PC-9 (cell line): Measurements from ENCODE around the gene GAL3ST1. TPM values are rescaled to one million over a fixed set of nuclear protein-coding genes. Genes with fewer than 3 reads are reported as not detected.

Experiments used
- BruUV-seq: library from RNA; stranded (reverse); fragments of 400-500 nt; replicated peaks from 2 replicates; lab custom pipeline; 2021; lab: Mats Ljungman, UMichigan
- CTCF ChIA-PET: fragments of 300-600 bp; sonication (Branson Sonifier 250); formaldehyde crosslinking; loops from one replicate; lab custom pipeline; 2022; ENCODE audit warnings: antibody characterized with exemption; lab: Charles Lee
- POLR2A ChIA-PET: fragments of 300-600 bp; sonication (Branson Sonifier 250); formaldehyde crosslinking; loops from one replicate; lab custom pipeline; 2022; ENCODE audit warnings: antibody characterized with exemption; ENCODE audit not compliant: unreplicated experiment; lab: Charles Lee
- DNase-seq, 2 experiments: peaks; one replicate each; pipeline versions ENCODE4 v3.0.0 to v3.0.0-alpha.2; 2015 to 2022; ENCODE audit warnings: mixed read lengths in 1 of 2
- H2AFZ ChIP-seq: fragments of 200-600 bp; sonication (generic); 2 replicates; pipeline ENCODE4 v1.8.1; 2017; ENCODE audit warnings: antibody characterized with exemption
- H3F3A ChIP-seq: fragments of 200-600 bp; sonication (generic); 2 replicates; pipeline ENCODE4 v1.8.1; 2017; ENCODE audit warnings: antibody characterized with exemption, mild to moderate bottlenecking, low read depth; ENCODE audit not compliant: insufficient read depth
- H3K27ac ChIP-seq: fragments of 200-600 bp; sonication (generic); 2 replicates; pipeline ENCODE4 v1.6.1; 2016; ENCODE audit warnings: mixed run types
- H3K27me3 ChIP-seq: fragments of 200-600 bp; sonication (generic); 2 replicates; pipeline ENCODE4 v1.6.1; 2016; ENCODE audit warnings: low read depth, mixed run types; ENCODE audit not compliant: insufficient read depth
- H3K36me3 ChIP-seq: fragments of 200-600 bp; sonication (generic); 2 replicates; pipeline ENCODE4 v1.6.1; 2016; ENCODE audit warnings: low read depth, mixed run types
- H3K4me1 ChIP-seq: fragments of 200-600 bp; sonication (generic); replicated peaks from 2 replicates; pipeline ENCODE4 v1.6.1; 2016; ENCODE audit warnings: mixed run types; ENCODE audit not compliant: insufficient read depth
- H3K4me2 ChIP-seq: fragments of 200-600 bp; sonication (generic); 2 replicates; pipeline ENCODE4 v1.6.1; 2017; ENCODE audit warnings: mixed run types
- H3K4me3 ChIP-seq: fragments of 200-600 bp; sonication (generic); 2 replicates; pipeline ENCODE4 v1.6.1; 2016; ENCODE audit warnings: mixed run types
- H3K79me2 ChIP-seq: fragments of 200-600 bp; sonication (generic); 2 replicates; pipeline ENCODE4 v1.6.1; 2017; ENCODE audit warnings: low read depth, mixed run types
- H3K9me2 ChIP-seq: fragments of 200-600 bp; sonication (generic); 2 replicates; pipeline ENCODE4 v1.8.1; 2017; ENCODE audit warnings: mild to moderate bottlenecking; ENCODE audit not compliant: insufficient read depth
- H3K9me3 ChIP-seq: fragments of 200-600 bp; sonication (generic); 2 replicates; pipeline ENCODE4 v1.8.1; 2016; ENCODE audit warnings: low read depth; ENCODE audit not compliant: insufficient read depth
- H4K20me1 ChIP-seq: fragments of 200-600 bp; sonication (generic); 2 replicates; pipeline ENCODE4 v1.8.1; 2017; ENCODE audit not compliant: insufficient read depth
- EZH2 ChIP-seq: fragments of 200-600 bp; sonication (generic); IDR thresholded peaks from 2 replicates; pipeline ENCODE4 v1.8.0; 2017; ENCODE audit warnings: antibody characterized with exemption, low read depth
- intact Hi-C: fragments of 100-400 bp; cut with micrococcal nuclease; formaldehyde crosslinking; loops from one replicate; pipeline ENCODE4 v1.10.0; 2022; ENCODE audit not compliant: unreplicated experiment
- total RNA-seq: library from RNA; stranded (reverse); gene quantifications from 2 replicates; pipeline ENCODE4 v1.2.3, GENCODE V29; 2021
- TF ChIP-seq, protein P1 (sequence below): fragments of 200-600 bp; sonication (generic); conservative IDR thresholded peaks from 2 replicates; pipeline ENCODE4 v1.6.1; 2017; ENCODE audit warnings: mixed run types, antibody characterized with exemption, mild to moderate bottlenecking, moderate library complexity

GAL3ST1 gene
- total RNA-seq, 1 experiment from 2014 or later: 0.52 TPM

DNA sequence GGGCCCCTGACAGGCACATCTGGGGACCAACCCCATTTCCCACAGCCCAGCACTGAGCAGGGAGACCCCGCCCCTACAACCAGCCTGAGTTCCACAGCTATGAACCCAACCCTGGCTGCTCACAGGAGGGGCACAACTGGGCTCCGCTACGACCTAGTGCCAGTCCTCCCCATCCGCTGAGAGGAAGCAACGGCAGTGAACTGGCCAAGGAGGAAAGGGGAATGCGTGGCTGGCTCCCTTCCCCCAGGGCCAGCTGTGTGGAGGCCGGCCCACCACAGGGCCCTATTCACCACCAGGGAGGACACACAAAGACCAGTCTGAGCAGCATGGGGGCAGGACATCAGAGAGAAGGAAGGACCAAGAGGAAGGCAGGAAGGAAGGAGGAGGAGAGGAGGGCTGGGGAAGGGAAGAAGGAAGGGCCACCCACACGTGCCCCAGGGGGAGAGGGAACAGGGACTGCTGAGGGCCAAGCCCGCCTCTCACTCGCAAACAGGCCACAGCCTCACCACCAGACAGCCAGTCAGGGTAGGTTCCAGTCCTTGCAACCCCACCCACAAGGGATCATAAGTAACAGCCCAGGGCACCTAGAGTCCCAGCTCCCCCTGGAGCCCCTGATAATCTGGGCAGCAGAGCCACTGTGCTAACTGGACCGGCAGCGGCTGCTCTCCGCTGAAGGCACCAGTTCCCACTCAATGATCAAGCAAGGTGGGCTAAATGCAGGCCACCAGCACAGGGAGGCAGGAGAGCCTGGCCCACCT lies 8.5 kb upstream of the GAL3ST1 start:
- no peak overlapping the region for H2AFZ ChIP-seq
- TF ChIP-seq EZH2: no peak
- TF ChIP-seq, protein P1, sequence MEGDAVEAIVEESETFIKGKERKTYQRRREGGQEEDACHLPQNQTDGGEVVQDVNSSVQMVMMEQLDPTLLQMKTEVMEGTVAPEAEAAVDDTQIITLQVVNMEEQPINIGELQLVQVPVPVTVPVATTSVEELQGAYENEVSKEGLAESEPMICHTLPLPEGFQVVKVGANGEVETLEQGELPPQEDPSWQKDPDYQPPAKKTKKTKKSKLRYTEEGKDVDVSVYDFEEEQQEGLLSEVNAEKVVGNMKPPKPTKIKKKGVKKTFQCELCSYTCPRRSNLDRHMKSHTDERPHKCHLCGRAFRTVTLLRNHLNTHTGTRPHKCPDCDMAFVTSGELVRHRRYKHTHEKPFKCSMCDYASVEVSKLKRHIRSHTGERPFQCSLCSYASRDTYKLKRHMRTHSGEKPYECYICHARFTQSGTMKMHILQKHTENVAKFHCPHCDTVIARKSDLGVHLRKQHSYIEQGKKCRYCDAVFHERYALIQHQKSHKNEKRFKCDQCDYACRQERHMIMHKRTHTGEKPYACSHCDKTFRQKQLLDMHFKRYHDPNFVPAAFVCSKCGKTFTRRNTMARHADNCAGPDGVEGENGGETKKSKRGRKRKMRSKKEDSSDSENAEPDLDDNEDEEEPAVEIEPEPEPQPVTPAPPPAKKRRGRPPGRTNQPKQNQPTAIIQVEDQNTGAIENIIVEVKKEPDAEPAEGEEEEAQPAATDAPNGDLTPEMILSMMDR: no peak
- no peak overlapping the region for H3K4me2 ChIP-seq
- no peaks in the 10 kb centered on the region for H3K9me3 ChIP-seq
- no peaks in the 10 kb centered on the region for H3K9me2 ChIP-seq
- H3F3A ChIP-seq: peaks cover 7% of the 10 kb centered on the region; the same call in 1 of the 2 replicates
- H3K79me2 ChIP-seq: no peaks in the 10 kb centered on the region; the same call in 1 of the 2 replicates
- no peak overlapping the region for H3K27ac ChIP-seq
- peaks cover 28% of the 10 kb centered on the region; the same call in 1 of the 2 replicates for H4K20me1 ChIP-seq
- ChIA-PET CTCF (no interaction called here), POLR2A (no interaction called here)
- intact Hi-C loops: no loop called here
- BruUV-seq: no TSS peak
- H3K4me1 ChIP-seq: no peaks in the 10 kb centered on the region
- no peak overlapping the region for H3K4me3 ChIP-seq
- peaks cover 56% of the 10 kb centered on the region for H3K36me3 ChIP-seq
- H3K27me3 ChIP-seq: no peaks in the 10 kb centered on the region
- no peak for DNase-seq

DNA sequence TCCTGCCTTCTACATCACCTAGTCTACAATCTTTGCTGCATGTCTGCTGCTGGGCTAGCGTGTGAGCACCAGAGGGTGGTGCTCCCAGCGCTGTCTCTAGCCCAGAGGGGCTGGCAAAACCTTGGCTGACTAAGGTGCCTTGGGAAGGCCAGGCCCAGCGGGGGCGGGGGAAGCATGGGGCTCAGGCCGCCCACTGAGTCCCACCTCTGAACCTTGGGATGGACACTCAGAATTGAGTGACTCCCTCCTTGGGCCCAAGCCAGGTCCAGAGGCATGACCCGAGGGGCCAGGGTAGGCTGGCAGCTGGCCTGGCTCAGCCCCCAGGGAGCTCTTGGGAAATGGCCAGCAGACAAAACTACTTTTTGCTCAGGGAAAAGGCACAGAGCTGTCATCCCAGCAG lies 7.6 kb upstream of the GAL3ST1 start:
- Histone ChIP-seq H3K27me3 (no peaks in the 10 kb centered on the region), H4K20me1 (peaks cover 28% of the 10 kb centered on the region; the same call in 1 of the 2 replicates), H2AFZ (no peak overlapping the region), H3K9me2 (no peaks in the 10 kb centered on the region), H3K4me1 (no peaks in the 10 kb centered on the region), H3K36me3 (peaks cover 53% of the 10 kb centered on the region), H3K9me3 (no peaks in the 10 kb centered on the region), H3K4me2 (no peak overlapping the region), H3K27ac (no peak overlapping the region), H3K79me2 (no peaks in the 10 kb centered on the region), H3K4me3 (no peak overlapping the region), H3F3A (peaks cover 5% of the 10 kb centered on the region; the same call in 1 of the 2 replicates)
- no peak for TF ChIP-seq EZH2
- TF ChIP-seq, protein P1: no peak
- no TSS peak for BruUV-seq
- intact Hi-C loops: no loop called here
- POLR2A ChIA-PET: no interaction called here
- CTCF ChIA-PET: no interaction called here
- no peak for DNase-seq

DNA sequence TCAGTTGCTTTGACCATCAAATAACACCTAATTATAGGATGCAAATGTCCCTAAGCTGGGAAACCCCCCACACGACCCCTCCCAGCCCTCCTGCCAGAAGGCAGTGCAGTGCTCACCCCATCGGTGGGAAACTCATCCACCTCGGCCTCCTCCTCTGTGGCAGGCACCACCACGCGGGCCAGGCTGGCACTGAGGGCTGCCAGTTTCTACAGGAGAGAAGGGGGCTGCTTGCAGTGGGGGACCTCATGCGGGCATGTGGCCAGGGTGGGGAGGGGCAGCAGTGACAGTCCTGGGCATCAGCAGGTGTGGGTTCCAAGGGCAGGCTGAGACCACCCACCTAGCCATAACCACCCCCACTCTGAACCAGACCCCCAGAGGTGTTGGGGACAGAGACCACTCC lies 6.4 kb upstream of the GAL3ST1 start:
- Histone ChIP-seq H3K36me3 (peaks cover 41% of the 10 kb centered on the region), H3K4me2 (no peak overlapping the region), H3K27ac (no peak overlapping the region), H4K20me1 (peaks cover 18% of the 10 kb centered on the region; the same call in 1 of the 2 replicates), H3K4me3 (no peak overlapping the region), H3K4me1 (no peaks in the 10 kb centered on the region), H2AFZ (no peak overlapping the region), H3K27me3 (no peaks in the 10 kb centered on the region), H3K9me2 (no peaks in the 10 kb centered on the region), H3K9me3 (no peaks in the 10 kb centered on the region), H3K79me2 (no peaks in the 10 kb centered on the region), H3F3A (peaks cover 6% of the 10 kb centered on the region; the same call in 1 of the 2 replicates)
- DNase-seq: no peak
- TF ChIP-seq, protein P1: no peak
- no peak for TF ChIP-seq EZH2
- no TSS peak for BruUV-seq
- ChIA-PET CTCF (no interaction called here), POLR2A (no interaction called here)
- intact Hi-C loops: no loop called here
